Smooth muscle cell of the coronary artery (primary cell): ENCODE measurements around the gene HIGD2B. TPM values are rescaled to one million over a fixed set of nuclear protein-coding genes. Genes with fewer than 3 reads are reported as not detected.

Source experiments
- total RNA-seq: library from RNA; depleted of rRNA; stranded (reverse); fragments of >200 nt; gene quantifications from 2 replicates; pipeline ENCODE4 v1.2.3, GENCODE V29; 2014; ENCODE audit warnings: low replicate concordance

HIGD2B gene, protein sequence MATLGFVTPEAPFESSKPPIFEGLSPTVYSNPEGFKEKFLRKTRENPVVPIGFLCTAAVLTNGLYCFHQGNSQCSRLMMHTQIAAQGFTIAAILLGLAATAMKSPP
- total RNA-seq = not detected in 2 replicates

DNA sequence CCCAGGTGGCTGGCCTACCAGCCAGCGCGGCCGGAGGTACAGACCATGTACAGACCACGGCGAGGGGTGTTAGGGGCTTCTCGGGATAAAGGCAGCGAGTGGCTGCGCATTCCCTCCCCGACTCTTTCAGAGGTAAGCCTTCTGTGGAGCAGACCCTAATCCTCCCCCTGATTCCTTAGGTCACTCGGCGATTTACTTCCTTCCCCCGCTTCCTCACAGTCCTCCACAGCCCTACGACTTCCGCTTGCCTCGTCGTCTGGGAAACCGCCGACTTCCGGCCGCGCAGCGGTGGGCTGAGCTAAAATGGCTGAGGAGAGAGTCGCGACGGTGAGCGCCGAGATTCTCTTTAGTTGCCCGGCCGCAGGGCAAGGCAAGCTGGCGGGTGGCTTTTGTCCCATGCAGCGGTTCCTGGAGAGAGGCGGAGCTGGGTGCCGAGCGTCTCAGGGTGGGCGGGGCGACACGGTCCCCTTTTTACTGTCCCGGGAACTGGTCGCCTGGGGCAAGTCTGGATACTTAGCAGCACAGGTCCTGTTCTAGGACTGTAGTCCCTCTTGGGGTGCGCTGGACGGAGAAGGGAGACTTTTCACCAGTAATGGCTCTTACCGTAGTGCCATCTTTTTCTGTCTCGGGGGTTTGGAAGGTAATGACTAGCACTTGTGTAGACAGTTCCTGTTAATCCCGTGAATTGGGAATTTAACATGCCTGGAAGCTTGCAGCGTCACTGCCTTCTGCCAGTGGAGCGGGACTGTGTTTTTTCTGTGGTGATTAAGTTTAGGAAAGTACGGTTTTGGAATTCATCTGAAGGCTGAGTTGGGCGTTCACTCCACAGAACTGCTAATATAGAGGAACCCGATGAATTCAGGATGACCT is at the start of gene HIGD2B, which contains the start of gene BBS4:
TSS of gene HIGD2B (minus strand) at position 258 of the 870 bp plus-strand sequence. CDS start 9,808 bp downstream, outside the sequence.
TSS of gene BBS4 (plus strand) at position 283 of the 870 bp plus-strand sequence. CDS start at position 304, 21 bp downstream.

DNA sequence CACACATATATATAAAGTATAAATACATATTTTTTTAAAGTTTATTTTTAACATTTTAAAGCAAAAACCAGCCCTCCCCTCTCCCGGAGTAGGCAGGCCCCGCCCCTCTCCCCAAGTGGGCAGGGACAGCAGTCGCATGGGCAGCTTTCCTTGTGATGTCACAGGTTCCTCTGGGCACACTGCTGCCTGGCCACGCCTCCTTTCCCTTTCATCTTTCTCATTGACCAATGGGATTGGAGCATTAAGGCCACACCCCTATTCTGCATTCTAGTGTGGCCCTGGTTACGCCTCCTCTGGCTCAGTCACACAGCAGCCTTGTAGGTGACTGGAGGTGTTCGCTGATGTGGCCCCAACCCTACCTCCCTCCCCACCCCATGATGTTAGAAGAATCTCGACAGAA is 31.6 kb downstream of the HIGD2B start, which contains the start of gene GOLGA6B:
TSS of gene GOLGA6B (plus strand) at position 301 of the 400 bp plus-strand sequence. CDS start at position 342, 41 bp downstream.

Other genes with a start within 250 kb of the HIGD2B start
- 38.1 and 162 TPM in 2 replicates for gene ARIH1, start 211.9 kb downstream of the HIGD2B start, total RNA-seq
- gene GOLGA6B, start 31.5 kb downstream of the HIGD2B start, total RNA-seq = not detected in 2 replicates
- 15.6 and 15.7 TPM in 2 replicates for gene BBS4, start within 50 bp of the HIGD2B start, total RNA-seq
- 50.7 and 52.0 TPM in 2 replicates for gene ADPGK, start 97.6 kb upstream of the HIGD2B start, total RNA-seq